SK-N-SH (cell line): Measurements from ENCODE around the gene CFAP97.

Experiments used
- CHD2 ChIP-seq: fragments of 150-350 bp; IDR thresholded peaks from 2 replicates; pipeline ENCODE4 v1.6.1; 2018; ENCODE audit warnings: low read length; ENCODE audit not compliant: partially characterized antibody
- POLR2AphosphoS5 ChIP-seq: IDR thresholded peaks from 2 replicates; pipeline ENCODE4 v1.6.1; 2012; ENCODE audit warnings: low read depth, low read length
- TF ChIP-seq, protein P1 (sequence below): fragments of 200-600 bp; sonication (generic); IDR thresholded peaks from 2 replicates; pipeline ENCODE4 v1.6.1; 2017; ENCODE audit warnings: antibody characterized with exemption, mild to moderate bottlenecking, moderate library complexity

DNA sequence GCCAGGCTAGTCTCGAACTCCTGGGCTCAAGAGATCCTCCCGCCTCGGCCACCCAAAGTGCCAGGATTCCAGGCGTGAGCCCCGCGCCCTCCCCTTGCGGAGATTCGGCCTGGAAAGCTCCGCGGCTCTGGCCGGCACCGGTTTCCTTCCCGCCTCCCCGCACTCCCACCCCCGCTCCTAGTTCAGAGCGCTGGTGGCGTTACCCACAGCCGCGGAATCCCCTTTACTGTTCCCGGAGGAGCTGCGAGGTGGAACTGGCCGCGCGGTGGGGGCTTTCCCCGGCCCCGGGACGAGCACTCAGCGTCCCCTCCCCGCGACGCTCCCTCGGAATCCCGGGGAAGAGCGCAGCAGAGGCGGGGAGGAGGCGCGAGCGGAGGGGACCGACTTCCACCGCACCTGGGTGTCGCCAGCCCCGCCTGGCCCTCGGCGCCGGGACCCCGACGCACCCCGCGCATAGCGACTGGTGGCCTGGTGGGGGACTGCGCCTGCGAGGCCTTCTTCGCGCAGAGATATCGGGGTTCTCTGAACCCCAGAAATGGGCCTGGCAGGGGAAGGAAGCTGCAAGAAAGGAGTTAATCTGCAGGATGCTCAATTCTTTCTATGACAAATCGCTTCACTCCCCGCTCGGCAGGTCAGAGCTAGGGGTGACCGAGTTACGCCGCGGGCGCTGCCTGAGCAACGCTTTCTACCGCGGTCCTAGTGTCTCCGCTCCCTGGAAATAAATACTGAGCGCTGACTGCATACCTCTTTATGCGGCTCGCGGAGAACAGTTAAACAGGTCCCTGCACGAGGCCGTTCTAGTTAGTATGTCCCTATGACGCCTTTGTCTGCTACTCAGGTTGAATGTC is 75.3 kb downstream of the CFAP97 start:
- TF ChIP-seq, protein P1, sequence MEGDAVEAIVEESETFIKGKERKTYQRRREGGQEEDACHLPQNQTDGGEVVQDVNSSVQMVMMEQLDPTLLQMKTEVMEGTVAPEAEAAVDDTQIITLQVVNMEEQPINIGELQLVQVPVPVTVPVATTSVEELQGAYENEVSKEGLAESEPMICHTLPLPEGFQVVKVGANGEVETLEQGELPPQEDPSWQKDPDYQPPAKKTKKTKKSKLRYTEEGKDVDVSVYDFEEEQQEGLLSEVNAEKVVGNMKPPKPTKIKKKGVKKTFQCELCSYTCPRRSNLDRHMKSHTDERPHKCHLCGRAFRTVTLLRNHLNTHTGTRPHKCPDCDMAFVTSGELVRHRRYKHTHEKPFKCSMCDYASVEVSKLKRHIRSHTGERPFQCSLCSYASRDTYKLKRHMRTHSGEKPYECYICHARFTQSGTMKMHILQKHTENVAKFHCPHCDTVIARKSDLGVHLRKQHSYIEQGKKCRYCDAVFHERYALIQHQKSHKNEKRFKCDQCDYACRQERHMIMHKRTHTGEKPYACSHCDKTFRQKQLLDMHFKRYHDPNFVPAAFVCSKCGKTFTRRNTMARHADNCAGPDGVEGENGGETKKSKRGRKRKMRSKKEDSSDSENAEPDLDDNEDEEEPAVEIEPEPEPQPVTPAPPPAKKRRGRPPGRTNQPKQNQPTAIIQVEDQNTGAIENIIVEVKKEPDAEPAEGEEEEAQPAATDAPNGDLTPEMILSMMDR, result no peak
- TF ChIP-seq POLR2AphosphoS5, result no peak
- TF ChIP-seq CHD2, result no peak
